Ovary (tissue), 3 donors: ENCODE measurements around the gene CRADD.

Source experiments
- EP300 ChIP-seq: sonication (generic); formaldehyde crosslinking; IDR thresholded peaks from one replicate; pipeline ENCODE4 v1.6.1; 2017; ENCODE audit warnings: antibody characterized with exemption
- POLR2A ChIP-seq: fragments of 450-650 bp; IDR thresholded peaks from one replicate; pipeline ENCODE4 v1.6.1; 2017; ENCODE audit warnings: antibody characterized with exemption, mild to moderate bottlenecking, moderate library complexity
- TF ChIP-seq, protein P1 (sequence below), 3 donors: fragments of 450-650 bp in 2 of 3; fragments of 200-600 bp in 1 of 3; IDR thresholded peaks; one replicate each; pipeline versions ENCODE4 v1.5.1 to v1.8.0; 2016 to 2022; ENCODE audit warnings: antibody characterized with exemption in 3 of 3, mild to moderate bottlenecking in 1 of 3
- donor health status: DM: no; HTN: no; CAD: no.

DNA sequence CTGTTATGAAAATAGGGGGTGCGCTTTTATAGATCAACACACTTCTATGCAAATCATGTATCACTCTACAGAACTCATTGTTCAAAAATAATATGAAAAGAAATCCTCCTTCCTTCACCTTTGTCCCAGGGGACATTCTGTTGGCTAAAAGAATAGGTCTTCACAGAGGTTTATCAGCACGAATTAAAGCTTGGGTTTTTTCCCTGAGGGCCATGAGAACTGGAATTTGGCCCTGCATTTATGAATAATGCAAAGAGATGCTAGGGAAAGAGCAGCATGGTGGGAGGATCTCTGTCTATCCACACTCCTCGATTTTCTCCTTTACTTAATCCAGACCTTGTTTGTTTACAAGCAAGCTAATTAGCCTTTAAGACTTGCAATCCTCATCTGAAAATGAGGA lies 16.2 kb upstream of the CRADD start:
- TF ChIP-seq EP300 (no peak), POLR2A (no peak)
- TF ChIP-seq, protein P1, sequence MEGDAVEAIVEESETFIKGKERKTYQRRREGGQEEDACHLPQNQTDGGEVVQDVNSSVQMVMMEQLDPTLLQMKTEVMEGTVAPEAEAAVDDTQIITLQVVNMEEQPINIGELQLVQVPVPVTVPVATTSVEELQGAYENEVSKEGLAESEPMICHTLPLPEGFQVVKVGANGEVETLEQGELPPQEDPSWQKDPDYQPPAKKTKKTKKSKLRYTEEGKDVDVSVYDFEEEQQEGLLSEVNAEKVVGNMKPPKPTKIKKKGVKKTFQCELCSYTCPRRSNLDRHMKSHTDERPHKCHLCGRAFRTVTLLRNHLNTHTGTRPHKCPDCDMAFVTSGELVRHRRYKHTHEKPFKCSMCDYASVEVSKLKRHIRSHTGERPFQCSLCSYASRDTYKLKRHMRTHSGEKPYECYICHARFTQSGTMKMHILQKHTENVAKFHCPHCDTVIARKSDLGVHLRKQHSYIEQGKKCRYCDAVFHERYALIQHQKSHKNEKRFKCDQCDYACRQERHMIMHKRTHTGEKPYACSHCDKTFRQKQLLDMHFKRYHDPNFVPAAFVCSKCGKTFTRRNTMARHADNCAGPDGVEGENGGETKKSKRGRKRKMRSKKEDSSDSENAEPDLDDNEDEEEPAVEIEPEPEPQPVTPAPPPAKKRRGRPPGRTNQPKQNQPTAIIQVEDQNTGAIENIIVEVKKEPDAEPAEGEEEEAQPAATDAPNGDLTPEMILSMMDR (IDR thresholded peaks at IDR 0.05) = no peak
